Kidney epithelial cell (primary cell): Measurements from ENCODE around the gene CDH23. TPM values are rescaled to one million over a fixed set of nuclear protein-coding genes. Genes with fewer than 3 reads are reported as not detected.

Source experiments
- DNase-seq: peaks from one replicate; pipeline ENCODE4 v3.0.0-alpha.2; 2010; ENCODE audit warnings: low read depth
- H3K27me3 ChIP-seq: 2 replicates; pipeline ENCODE4 v1.6.0; 2011; ENCODE audit warnings: low read length; ENCODE audit not compliant: control insufficient read depth, insufficient read depth
- H3K36me3 ChIP-seq: 2 replicates; pipeline ENCODE4 v1.5.1; 2011; ENCODE audit warnings: low read length; ENCODE audit not compliant: control insufficient read depth, insufficient read depth
- H3K4me3 ChIP-seq: 2 replicates; pipeline ENCODE4 v1.5.1; 2011; ENCODE audit warnings: low read depth, mild to moderate bottlenecking, control low read depth, low read length
- total RNA-seq: library from RNA; depleted of rRNA; stranded (reverse); fragments of >200 nt; gene quantifications from 2 replicates; pipeline ENCODE4 v1.2.3, GENCODE V29; 2015
- TF ChIP-seq, protein P1 (sequence below): IDR thresholded peaks from 2 replicates; pipeline ENCODE4 v1.5.1; 2011; ENCODE audit warnings: mild to moderate bottlenecking, moderate library complexity, low read length, control low read depth, inconsistent platforms; ENCODE audit not compliant: insufficient read depth, poor library complexity, severe bottlenecking

The CDH23 gene
- total RNA-seq, 1 donor from 2014 or later: 0.04 TPM

DNA sequence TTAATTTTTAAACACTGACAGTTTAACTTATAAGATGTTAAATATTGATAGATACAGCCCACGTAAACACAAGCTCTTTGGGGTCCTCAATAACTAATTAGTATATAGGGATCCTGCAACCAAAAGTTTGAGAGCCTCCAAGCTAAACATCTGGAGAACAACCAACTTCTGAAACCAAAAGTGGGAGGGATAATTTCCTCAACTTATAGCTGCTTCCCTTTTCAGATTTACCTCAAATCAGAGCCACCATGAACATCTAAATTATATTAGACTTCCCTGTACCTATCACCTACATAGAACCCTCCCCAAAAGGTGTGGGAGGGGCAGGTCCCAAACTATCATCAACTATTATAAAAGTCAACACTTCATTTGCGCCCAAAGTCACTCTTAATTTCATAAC is 445.7 kb downstream of the CDH23 start:
- TF ChIP-seq, protein P1, sequence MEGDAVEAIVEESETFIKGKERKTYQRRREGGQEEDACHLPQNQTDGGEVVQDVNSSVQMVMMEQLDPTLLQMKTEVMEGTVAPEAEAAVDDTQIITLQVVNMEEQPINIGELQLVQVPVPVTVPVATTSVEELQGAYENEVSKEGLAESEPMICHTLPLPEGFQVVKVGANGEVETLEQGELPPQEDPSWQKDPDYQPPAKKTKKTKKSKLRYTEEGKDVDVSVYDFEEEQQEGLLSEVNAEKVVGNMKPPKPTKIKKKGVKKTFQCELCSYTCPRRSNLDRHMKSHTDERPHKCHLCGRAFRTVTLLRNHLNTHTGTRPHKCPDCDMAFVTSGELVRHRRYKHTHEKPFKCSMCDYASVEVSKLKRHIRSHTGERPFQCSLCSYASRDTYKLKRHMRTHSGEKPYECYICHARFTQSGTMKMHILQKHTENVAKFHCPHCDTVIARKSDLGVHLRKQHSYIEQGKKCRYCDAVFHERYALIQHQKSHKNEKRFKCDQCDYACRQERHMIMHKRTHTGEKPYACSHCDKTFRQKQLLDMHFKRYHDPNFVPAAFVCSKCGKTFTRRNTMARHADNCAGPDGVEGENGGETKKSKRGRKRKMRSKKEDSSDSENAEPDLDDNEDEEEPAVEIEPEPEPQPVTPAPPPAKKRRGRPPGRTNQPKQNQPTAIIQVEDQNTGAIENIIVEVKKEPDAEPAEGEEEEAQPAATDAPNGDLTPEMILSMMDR: no peak
- Histone ChIP-seq H3K4me3 (no peak overlapping the region), H3K27me3 (no peaks in the 10 kb centered on the region), H3K36me3 (peaks cover 1% of the 10 kb centered on the region)
- DNase-seq: no peak

DNA sequence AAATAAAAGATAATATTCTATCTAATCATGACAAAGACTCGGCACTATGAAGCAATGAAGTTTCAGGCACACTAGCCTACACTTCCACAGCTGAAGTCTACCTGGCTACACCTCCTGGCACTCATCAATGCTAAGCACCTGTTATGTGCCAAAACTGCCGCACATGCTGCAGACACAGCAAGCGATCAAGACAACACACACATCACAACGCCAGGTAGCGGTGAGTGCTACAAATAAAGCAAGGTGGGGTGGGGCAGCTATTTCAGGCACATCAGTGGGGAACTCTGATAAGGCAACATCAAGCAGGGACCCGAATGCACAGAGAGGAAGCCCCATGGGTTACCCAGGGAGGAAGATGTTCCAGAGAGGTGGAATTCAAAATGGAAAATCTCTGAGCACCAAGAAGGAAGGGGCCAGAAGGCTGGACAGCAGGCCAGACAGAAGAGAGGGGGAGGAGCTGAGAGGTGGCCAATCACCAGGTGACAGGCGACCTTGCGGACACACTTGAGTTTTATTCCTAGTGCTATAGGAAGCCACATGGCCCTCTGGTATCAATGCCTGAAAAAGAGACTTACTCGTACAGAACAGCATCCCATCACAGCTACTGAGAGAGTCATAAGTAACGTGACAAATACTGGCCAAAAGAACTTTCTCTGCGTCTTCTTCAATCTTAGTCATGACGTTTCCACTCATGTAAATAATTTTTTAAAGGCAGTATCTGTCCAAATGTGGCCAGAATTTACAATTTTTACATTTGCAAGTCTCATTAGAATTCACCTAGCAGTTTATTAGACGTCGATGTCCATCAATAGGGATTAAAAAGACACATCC is 446.4 kb downstream of the CDH23 start:
- no peak overlapping the region for H3K4me3 ChIP-seq
- no peak for DNase-seq
- H3K36me3 ChIP-seq: peaks cover 1% of the 10 kb centered on the region
- no peaks in the 10 kb centered on the region for H3K27me3 ChIP-seq
- TF ChIP-seq, protein P1: no peak

DNA sequence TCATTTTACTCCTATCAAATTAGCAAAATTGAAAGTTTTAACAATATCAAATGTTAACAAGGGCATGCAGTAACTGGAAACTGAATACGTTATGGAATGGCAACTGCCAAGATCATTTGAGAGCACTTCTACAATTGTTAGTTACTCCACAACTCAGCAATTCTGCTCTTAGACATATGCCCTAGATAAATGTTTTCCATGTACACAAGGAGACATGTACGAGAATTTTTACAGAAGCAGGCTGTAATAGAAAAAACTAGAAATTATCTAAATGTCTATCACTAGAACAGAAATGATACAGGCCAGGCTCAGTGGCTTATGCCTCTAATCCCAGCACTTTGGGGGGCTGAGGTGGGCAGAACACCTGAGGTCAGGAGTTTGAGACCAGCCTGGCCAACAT is 447.4 kb downstream of the CDH23 start:
- Histone ChIP-seq H3K4me3 (no peak overlapping the region), H3K27me3 (no peaks in the 10 kb centered on the region), H3K36me3 (peaks cover 1% of the 10 kb centered on the region)
- TF ChIP-seq, protein P1: no peak
- DNase-seq: no peak

- no peak for DNase-seq
- TF ChIP-seq, protein P1: no peak
- H3K27me3 ChIP-seq: no peaks in the 10 kb centered on the region
These were observed 448.0 kb downstream of the CDH23 start for GRCh38 chr10:71844695-71845094.

DNA sequence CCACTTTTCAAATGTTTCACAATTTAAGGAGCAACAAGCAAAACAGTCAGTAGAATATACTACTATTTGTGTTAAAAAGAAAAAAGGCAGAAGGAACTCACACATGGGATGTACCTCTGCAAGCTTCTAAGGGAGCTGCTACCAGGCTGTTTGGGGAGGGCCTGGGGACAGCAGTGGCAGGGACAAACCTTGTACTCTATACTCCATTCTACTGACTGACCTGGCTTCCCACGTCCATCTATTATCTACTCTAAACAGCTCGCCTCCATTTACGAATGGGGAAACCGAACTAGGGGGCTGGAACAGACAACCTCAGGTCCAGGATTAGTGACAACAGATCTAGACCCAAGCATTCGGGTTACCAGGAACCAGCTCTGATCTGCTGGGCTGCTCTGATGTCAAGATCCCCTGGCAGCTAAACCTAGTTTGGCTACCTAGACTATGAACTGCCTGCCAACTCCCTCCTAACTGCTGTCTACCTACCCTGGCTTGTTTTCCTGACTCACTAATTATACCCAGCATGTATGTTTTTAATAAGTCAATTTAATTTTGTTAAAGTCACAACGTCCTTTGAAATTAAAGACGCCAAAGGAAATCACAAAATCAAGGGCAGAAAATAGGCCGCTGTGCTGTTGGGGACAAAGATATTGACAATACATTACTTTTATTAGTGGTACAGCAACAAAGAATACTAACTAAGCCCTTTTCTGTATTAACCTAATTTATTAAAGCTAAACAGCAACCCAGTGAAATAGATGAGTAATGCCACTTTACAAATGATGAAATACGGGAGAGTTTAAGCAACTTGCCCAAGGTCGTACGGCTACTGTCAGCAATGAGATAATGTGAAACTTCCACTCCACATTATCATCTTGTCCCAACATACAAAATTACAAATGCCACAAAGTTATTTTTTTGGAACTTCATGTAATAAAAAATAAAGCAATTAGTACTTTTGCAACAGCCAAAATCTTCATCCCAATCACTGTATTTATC is 449.0 kb downstream of the CDH23 start:
- Histone ChIP-seq H3K36me3 (peaks cover 1% of the 10 kb centered on the region), H3K4me3 (no peak overlapping the region), H3K27me3 (no peaks in the 10 kb centered on the region)
- TF ChIP-seq, protein P1: no peak
- no peak for DNase-seq

More at GRCh38 chr10:71844695-71845094, 448.0 kb downstream of the CDH23 start:
- H3K4me3 ChIP-seq: no peak overlapping the region
- peaks cover 1% of the 10 kb centered on the region for H3K36me3 ChIP-seq
